Fibroblast of skin of right biceps (primary cell): ENCODE measurements around the gene PALD1.

ENCODE experiments used
- DNase-seq: peaks from one replicate; pipeline ENCODE4 v3.0.0-alpha.2; 2013

The PALD1 gene

GRCh38 chr10:70537398-70538194 is 59.0 kb downstream of the PALD1 start:
- no peak for DNase-seq

- no peak for DNase-seq
These were observed 59.6 kb downstream of the PALD1 start for GRCh38 chr10:70538195-70538520.

GRCh38 chr10:70538731-70539338 is 60.3 kb downstream of the PALD1 start:
- no peak for DNase-seq

- no peak for DNase-seq
These were observed 60.9 kb downstream of the PALD1 start for GRCh38 chr10:70539471-70539870.

DNA sequence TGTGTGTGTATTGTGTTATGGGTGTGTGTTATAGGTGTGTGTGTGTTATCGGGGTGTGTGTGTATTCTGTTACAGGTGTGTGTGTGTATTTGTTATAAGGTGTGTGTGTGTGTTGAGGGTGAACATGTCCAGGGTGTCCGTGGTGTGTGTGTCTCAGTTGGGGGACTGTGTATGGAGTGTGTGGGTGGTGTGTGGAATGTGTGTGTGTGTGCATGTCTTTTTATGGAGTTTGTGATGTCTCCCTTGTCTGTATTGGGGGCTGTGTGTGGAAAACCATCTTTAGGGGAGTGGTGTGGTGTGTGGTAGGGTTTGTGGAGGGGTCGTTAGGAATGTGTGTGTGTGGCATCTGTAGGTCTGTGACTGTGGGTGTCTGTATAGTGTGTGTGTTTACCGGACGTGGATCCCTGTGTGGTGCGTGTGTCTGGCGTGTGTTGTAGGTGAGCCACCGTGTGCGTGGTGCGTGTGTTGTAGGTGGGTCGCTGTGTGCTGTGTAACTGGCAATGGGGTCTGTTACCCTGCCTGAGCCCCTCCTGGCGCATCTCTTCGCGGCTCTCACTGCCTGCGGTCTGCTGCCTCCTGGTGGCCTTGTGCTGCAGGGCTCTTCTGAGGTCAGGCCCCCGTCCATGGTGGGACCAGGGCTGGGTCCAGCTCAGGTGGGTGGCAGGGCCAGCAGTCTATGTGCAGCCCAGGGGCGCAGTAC is 61.7 kb downstream of the PALD1 start:
- no peak for DNase-seq

- DNase-seq: no peak
These were observed 62.3 kb downstream of the PALD1 start for GRCh38 chr10:70540789-70541360.

DNA sequence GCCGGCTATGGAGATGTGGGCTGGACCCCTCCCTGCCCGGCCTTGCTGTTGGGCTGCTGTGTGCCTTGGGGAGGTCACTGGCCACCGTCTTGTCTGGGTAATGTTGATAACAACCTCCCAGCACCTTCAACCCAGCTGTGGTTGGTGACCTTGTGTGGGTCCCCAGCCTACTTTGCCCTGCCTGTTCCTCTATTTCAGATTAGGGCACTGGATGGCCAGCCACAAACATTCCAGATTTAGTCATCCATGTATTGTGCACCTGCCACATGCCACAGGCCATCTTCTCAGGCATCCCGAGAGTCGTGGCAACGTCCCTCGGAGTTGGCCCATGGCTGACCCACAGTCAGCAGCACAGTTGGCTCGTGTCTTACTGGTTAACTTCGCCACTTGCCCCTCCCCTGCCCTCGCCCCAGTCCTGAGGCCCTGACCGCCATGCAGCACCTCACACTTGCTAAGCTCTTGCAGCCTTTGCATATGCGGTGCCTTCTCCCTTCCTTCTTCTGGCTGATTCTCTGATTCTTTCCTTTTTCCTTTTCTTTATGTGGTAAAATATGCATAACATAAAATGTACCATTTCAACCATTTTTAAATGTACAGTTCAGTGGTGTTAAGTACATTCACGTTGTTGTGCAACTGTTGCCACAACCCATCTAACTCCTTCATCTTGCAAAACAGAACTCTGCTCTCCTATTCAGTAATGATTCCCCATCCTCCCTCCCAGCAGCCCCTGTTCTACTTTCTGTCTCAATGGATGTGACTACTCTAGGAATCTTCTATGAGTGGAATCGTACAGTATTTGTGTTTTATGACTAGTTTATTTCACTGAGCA is 63.4 kb downstream of the PALD1 start:
- DNase-seq: no peak

GRCh38 chr10:70542565-70542938 is 64.0 kb downstream of the PALD1 start:
- DNase-seq: no peak

DNA sequence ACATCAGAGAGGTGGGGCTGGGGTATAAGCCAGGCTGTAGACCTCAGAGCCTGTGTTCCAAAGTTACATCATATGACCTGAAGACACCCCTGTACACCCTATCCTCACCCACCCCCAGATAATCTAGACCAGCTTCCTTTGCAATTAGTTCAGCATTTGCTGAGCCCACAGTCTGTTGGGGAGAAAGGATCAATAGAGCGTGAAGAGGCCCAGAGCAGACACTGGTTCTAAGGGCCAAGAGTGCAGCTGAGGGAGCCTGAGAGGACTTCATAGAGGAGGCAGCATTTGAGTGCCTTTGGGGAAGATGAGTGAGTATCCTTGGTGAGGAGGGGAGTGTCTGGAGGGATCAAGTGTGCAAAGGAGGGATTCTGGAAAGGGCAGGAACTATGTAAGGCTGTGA is 65.3 kb downstream of the PALD1 start:
- DNase-seq: no peak

DNA sequence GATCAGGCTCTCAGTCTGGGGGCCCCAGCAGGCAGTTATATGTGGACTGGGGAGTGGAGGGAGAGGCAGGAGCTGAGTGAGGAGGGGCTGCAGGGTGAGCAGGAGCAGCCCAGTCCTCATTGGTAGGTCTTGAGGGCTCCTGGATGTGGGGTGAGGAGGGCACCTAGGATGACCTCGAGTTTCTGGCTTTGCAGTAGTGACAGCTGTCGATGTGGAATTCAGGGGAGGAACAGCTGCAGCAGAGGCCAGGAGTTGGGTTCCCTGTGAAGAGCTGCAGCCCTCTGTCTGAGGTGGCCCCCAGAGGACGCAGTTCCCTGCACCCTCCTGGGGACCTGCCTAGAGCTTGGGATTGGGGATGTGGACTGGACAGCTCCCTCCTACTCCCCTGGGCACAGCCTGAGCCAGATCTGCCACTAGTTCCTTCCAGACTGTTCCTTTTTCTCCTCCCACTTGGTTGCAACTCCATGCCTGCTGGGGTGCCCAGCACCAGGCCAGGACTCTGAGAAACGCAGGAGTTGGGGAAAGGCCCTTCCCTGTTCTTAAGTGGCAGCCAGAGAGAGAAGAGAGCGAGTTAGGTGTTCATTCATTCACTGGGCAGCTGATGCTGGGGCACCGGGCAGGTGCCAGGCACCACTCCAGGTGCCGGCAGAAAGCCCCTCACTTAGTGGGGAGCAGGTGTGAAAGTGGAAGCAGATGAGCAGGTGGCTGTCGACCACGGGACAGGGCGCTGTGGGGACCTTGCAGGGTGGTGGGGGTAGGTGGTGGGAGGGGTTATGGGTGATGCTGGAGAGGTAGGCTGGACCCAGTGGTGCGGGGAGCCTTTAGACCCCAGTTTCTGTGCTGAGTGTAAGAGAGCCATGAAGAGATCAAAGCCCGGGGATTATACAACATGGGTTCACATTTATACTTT is 66.1 kb downstream of the PALD1 start:
- DNase-seq: no peak

- no peak for DNase-seq
These were observed 68.0 kb downstream of the PALD1 start for GRCh38 chr10:70546584-70546983.

- DNase-seq: no peak
These were observed 70.9 kb downstream of the PALD1 start for GRCh38 chr10:70549351-70549961.

DNA sequence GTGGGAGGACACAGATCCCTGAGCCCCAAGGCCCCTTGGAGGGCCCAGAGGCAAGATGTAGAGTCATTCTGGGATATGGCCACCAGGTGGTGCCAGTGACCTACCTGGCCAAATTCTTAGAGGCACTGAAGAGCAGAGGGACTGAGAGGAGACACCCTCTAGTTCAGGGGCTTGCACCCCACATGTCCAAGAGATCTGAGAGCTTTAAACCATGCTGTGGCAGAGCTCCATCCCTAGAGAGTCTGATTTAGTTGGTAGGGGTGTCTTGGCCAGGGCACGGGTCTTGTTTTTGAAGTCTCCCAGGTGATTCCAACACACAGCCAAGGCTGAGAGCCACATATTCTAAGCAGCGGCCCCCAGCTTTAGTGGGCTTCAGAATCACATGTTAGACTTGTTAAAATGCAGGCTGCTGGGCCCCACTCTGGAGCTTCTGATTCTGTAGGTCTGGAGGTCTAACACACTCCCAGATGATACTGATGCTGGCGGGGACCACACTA is 71.4 kb downstream of the PALD1 start:
- peak; percentile 59 for DNase-seq

DNA sequence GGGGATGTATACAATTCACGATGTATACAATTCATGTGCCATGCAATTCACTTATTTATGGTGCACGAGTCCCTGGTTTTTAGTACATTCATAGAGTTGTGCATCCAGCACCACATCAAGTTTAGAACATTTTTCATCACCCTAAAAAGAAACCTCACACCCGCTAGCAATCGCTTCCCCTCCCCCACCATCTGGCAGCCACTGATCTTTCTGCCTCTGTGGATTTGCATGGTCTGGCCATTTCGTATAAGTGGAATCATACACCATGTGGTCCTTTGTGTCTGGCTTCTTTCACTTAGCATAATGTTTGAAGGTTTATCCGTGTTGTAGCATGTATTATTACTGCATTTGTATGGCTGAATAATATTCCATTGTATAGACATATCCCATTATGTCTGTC is 71.9 kb downstream of the PALD1 start:
- DNase-seq: no peak

DNA sequence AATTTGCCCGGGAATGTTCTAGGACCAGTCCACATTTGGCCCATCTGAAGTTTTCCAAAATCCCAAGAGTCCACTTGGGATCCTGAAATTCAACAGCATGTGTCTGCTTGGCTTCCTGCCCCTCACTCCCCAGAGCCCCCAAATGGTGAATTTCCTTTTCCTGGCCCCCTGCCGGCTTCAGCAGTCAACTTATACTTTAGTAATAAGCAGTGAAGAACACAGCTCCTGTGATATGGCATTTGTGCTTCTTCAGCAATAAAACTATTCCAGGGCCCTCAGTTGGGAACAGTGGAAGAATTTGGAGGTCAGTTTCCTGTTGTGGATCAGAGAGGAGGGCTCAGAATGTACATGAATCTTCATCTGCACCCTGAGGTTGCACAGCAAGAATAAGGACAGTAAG is 72.9 kb downstream of the PALD1 start:
- no peak for DNase-seq

DNA sequence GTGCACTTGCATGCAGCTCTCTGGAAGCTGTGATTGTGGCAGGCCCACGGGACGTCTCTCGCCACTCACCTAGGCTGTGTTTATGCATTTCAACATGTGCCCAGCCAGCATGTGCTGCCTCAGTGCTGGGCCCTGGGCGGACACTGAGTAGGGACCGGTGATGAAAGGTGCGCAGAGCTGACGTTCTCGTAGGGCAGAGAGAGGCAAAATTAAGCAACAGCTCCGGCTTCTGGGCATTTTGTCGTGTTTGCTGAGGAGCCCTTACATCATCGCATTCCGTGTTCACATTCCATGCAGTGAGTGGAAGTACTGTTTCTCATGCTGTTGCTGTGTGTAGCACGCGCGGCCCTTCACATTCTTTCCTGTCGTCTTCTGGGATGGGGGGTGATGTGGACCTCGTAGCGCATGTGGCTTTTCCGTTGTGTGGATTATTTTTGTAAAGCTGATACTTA is 73.4 kb downstream of the PALD1 start:
- peak; percentile 97 for DNase-seq

DNA sequence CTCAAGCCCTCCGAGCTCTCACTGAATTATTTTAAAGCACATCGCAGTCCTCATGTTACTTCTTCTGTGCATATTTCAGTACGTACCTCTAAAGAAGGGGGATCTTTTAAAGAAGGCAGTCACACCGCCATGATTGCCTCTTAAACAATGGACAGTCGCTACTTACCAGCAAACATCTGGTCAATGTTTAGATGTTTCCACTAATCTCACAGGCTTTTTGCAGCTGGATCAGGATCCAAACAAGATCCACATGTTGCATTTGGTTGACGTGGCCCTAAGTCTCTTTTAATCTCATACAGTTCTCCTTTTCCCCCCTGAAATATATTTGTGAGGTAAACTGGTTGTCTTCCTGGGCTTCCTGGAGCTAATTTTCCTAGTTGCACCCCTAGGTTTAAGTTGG is 74.0 kb downstream of the PALD1 start:
- no peak for DNase-seq

DNA sequence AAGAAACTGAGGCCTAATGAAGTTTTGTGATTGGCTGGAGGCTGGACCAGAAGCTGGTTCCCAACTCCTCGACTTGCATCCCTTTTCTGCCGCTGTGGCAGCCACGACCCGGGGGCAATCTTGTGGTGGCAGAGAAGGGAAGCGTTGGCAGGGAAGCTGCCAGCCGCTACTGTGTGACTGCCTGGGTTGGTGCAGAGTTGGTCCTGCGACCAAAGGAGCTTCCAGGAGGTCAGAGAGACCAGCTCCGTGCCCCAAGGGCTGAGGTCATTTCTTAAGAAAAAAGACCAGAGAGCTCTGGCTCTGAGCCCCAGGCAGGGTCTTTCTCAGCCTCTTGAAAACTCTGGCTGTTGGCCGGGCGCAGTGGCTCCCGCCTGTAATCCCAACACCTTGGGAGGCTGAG is 76.8 kb downstream of the PALD1 start:
- DNase-seq: no peak

DNA sequence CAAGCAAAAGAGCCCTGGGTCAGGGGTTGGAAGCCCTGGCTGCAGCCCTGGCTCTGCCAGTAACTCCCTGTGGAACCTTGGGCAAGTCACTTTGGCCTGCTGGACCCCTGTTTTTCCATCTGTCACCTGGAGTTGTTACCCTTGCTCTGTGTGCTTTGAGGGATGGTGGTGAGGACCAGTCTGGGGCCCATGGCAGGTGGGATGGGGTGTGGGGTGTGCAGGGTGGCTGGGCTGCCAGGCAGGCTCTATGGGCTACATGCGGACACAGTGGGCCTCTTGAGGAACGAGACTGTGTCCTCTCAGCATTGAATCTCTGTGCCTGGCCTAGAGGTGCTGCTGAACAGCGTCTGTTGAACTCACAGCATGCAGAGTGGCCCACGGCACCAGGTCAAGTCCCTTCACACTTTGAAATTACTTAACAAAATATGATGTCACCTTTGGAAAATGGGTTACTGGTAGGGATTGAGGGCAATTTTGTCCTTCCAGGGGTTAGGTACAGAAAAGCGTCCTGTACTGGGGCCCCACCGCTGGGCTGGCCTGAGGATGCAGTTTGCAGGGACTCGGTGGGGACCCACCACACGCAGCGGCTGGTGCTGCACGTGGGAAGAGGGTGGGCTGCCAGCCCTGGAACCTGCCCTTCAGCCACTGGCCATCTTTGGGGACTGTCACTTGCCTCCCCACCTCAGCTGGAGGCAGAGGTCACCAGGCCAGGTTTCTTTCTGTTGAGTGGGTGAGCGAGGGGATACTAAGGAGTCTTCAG is 78.7 kb downstream of the PALD1 start:
- DNase-seq: no peak

GRCh38 chr10:70557876-70558275 is 79.3 kb downstream of the PALD1 start:
- DNase-seq: no peak
